Thyroid gland (tissue), 4 donors: ENCODE data around the gene AAMP.

Source experiments
- POLR2A ChIP-seq, 2 donors: fragments of 450-650 bp; IDR thresholded peaks; one replicate each; pipeline ENCODE4 v1.6.1; 2017; ENCODE audit warnings: antibody characterized with exemption in 2 of 2, mild to moderate bottlenecking in 2 of 2, moderate library complexity in 1 of 2
- TF ChIP-seq, protein P1 (sequence below), 6 experiments: fragments of 200-600 bp in 3 of 6; fragments of 450-650 bp in 3 of 6; sonication (generic) in 3 of 6; IDR thresholded peaks; one replicate each; pipeline ENCODE4 v1.5.1; 2016 to 2019; ENCODE audit warnings: antibody characterized with exemption in 6 of 6, mild to moderate bottlenecking in 2 of 6, inconsistent platforms in 1 of 6, moderate library complexity in 1 of 6

DNA sequence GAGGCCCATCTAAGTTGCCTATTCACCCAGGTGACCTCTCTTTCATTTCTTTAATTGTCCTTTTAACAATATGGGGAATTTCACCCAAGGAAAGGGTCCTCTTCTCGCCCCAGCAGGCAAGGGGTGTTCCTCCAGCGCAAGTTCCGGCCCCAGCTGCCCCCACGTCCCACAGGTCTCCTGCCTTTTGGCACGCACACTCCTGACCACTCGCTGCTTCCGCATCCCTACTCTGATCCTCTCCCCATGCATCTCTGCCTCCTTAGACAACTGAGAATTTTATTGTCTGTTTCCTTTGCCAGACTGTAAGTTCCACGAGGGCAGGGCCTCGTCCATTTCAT lies 53.6 kb downstream of the AAMP start:
- no peak for TF ChIP-seq POLR2A (IDR thresholded peaks at IDR 0.05)
- TF ChIP-seq, protein P1, sequence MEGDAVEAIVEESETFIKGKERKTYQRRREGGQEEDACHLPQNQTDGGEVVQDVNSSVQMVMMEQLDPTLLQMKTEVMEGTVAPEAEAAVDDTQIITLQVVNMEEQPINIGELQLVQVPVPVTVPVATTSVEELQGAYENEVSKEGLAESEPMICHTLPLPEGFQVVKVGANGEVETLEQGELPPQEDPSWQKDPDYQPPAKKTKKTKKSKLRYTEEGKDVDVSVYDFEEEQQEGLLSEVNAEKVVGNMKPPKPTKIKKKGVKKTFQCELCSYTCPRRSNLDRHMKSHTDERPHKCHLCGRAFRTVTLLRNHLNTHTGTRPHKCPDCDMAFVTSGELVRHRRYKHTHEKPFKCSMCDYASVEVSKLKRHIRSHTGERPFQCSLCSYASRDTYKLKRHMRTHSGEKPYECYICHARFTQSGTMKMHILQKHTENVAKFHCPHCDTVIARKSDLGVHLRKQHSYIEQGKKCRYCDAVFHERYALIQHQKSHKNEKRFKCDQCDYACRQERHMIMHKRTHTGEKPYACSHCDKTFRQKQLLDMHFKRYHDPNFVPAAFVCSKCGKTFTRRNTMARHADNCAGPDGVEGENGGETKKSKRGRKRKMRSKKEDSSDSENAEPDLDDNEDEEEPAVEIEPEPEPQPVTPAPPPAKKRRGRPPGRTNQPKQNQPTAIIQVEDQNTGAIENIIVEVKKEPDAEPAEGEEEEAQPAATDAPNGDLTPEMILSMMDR (IDR thresholded peaks at IDR 0.05) = no peak
